HG02588 (cell line): ENCODE data around the gene EFEMP2.
"Not testable (repeated sequence)": the region's sequence is repeated elsewhere in the genome, so short reads cannot be mapped to it uniquely, and the experiment has no call there.

ENCODE experiments used
- ATAC-seq: cut with Tn5 transposase; IDR thresholded peaks from one replicate; pipeline ENCODE4 v1.9.1; 2021; ENCODE audit warnings: mild to moderate bottlenecking, moderate library complexity; ENCODE audit not compliant: unreplicated experiment

EFEMP2 gene

GRCh38 chr11:65833297-65834030, 39.1 kb downstream of the EFEMP2 start, which contains the start of gene SNX32:
SNX32 (plus strand) TSS chr11:65833963; CDS start chr11:65834066, 103 bp downstream.
- ATAC-seq: peak; percentile 93

GRCh38 chr11:65832231-65832630, 40.4 kb downstream of the EFEMP2 start:
- not testable (repeated sequence) for ATAC-seq

GRCh38 chr11:65829459-65829858, 43.1 kb downstream of the EFEMP2 start:
- no peak for ATAC-seq

- ATAC-seq: no peak
Observed at GRCh38 chr11:65826984-65827735, 45.4 kb downstream of the EFEMP2 start.

- no peak for ATAC-seq
Observed at GRCh38 chr11:65822776-65823528, 49.6 kb downstream of the EFEMP2 start.

- ATAC-seq: no peak
Observed at GRCh38 chr11:65821107-65821506, 51.5 kb downstream of the EFEMP2 start.

GRCh38 chr11:65817835-65818680, 54.5 kb downstream of the EFEMP2 start:
- ATAC-seq: peak; percentile 73

GRCh38 chr11:65817312-65817834, 55.2 kb downstream of the EFEMP2 start:
- no peak for ATAC-seq

GRCh38 chr11:65816696-65817095, 55.9 kb downstream of the EFEMP2 start:
- ATAC-seq: no peak
